GM19193 (cell line): Measurements from ENCODE around the gene CFAP45.

ENCODE experiments used
- POLR2A ChIP-seq: IDR thresholded peaks from 4 replicates; pipeline ENCODE4 v1.6.1; 2011; ENCODE audit not compliant: insufficient read depth, insufficient read length; ENCODE audit errors: extremely low read depth

CFAP45 gene

DNA sequence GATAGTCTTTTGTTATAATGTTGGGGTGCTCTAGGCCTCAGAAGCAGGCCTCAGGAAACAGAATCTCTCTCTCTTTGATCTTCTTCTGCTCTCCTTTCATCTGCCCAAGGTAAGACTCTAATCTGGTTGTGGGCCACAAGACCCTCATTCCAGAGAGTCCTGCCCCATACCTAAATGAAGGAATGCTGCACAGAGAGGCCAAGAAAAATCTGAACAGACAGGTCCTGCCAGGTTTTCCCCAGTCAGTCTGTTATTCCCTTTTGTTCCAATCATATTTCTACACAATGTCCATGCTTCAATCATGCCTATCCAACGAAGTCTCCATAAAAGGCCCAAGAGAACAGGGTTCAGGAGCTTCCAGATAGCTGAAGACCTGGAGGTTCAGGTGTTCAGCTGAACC lies 7.0 kb upstream of the CFAP45 start:
- TF ChIP-seq POLR2A: no peak

DNA sequence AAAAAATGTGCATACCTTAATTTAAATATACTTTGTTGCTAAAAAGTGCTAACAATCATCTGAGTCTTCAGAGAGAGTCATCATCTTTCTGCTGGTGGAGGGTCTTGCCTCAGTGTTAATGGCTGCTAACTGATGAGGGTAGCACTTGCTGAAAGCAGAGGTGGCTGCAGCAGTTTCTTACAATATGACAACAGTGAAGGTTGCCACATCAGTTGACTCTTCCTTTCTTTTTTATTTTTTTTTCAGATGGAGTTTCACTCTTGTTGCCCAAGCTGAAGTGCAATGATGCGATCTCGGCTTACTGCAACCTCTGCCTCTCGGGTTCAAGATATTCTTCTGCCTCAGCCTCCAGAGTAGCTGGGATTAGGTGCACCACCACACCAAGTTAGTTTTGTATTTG lies 2.6 kb upstream of the CFAP45 start:
- TF ChIP-seq POLR2A: no peak

DNA sequence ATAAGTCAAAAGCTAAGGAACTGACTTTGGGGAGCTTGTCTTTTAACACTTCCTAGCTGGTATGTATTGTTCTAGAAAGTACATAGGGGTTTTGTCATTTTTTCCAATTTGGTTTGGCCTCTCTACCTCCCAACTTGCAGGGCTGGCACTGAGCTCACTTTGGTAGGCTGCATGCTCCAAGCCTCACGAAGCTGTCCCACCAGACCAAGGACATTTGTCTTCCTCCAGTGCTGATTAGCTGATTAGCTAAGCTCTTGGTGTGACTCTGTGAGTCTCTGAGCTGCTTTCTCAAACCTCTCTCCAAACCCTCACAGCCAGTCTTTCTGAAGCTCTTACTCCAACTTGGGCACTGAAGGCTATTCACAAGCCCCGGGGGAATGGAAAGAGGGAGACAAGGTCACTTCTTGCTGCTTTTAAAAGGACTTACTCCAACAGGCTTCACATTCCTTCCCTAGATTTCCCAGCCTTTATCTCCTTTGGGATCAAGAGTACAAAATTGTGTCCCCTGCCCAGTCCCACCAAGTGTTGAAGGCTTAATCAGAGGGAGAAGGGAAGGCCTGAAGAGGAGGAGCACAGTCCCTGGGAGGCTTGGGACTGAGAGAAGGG lies 893 bp upstream of the CFAP45 start:
- TF ChIP-seq POLR2A: no peak

DNA sequence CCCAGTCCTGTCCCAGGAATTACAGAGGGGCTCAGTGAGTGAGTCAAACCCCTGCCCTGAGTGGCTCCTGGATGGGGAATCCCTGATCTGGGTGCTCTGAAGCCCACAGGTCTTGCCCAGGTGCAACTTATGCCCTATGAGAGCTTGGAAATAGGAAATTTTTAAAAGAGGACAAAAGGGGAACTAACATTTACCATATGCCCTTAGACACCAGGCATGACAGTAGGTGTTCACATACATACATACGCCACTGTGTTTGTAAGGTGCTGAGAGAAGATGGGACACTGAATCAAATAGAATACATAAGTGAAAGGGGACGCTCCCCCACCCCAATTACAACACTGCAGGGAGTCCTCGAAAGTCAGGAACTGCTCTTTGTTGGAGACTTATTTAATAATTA lies 1.4 kb downstream of the CFAP45 start:
- no peak for TF ChIP-seq POLR2A

DNA sequence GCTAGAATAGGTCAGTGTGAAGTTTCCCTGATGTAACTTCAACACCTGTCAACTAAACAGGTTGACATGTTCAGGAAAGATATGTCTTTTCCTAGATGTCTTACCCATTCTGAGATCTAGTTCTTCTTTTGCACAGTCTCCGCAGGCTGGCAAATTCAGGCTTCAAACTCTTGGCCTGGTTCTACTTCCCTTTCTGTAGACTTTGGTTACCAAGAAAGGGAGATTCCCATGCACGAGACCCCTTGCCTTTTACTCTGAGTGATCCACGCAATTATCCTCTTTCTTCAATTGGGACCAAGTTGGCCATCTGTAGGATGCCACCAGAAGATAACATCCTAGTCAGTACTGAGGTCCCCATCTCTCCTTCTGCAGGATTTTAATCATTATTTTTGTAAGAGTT lies 2.0 kb downstream of the CFAP45 start:
- TF ChIP-seq POLR2A: no peak

DNA sequence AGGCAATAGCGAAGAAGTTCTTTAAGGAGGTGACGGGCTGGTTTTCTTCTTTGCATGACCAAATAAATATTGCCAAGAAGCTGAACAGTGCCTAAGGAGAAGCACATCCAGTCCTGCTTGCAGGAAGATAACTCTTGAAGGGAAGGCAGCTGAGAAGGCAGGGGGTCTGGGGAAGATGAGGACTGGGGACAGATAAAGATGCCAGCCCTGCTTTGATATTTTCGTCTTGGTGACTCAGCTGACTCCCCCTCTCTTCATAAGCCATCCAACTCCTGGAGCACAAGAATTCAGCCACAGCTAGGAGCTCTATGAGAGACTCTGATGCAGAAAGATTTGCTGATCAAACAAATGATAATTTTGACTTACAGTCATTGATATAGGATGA lies 3.4 kb downstream of the CFAP45 start:
- no peak for TF ChIP-seq POLR2A

DNA sequence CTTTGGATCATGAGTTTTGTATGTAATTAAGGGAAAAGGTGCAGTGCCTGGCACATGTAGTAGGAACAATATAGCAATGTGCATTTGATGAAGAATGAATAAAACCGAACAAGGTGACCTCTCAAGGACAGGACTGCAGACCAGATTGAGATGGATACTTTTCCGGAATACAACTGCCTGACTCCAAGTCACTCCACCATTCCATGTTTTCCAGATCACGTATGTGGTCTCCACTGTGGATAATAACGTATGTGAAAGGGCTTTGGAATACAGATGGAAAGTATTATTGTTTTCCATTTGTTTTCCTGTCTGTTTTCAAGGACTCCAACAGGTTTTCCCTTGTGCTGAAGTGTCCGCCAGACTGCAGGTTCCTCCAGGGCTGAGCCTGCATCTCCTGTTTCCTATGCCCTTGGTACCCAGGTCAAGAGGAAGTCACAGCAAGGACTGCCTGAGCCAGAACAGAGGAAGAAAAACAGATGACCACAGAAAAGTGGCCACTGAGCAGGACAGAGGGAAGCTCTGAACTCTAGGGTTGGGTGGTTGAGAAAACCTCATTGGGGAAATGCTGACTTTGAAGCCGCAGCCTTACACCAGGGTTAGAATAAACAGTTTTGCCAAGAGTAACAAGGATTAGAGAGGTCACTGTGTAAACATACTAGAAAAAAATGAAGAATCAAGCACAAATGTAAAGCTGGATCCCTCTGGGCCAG lies 4.0 kb downstream of the CFAP45 start:
- no peak for TF ChIP-seq POLR2A

DNA sequence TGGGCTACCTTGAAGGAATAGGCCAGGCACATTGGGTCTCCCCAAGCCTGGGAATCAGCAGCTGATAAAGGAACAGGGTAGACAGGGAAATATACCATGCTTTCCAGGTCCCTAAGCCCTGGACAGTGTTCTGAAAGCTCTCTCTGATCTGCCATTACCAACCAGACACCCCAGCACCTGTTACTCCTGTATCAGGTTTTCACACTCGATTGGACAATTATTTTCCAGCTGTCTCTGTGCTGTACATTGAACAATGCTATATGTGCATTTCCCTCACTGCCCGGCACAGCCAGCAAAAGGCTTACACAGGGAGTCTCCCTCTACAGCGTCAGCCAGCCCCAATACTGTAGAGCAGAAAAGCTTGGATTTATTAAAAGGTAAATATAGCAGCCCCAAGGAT lies 4.7 kb downstream of the CFAP45 start:
- no peak for TF ChIP-seq POLR2A

DNA sequence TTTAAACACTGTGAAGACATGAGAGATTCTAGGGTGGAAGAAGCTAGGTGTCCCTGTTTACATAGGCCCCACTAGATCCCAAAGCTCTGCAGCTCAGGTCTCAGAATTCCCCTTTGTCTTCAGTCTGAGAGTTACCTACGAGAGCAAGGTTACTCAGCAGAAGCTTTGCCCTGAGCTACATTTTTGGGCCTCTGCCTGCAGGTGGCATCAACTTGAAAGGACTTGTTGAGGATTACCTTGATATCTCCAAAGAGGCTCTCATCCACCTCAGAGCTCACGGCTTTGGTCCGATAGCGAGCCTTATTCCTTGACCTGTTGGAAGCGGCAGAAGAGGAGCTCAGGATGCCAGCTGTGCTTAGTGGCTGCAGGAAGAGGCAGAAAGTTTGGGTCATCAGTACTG lies 7.0 kb downstream of the CFAP45 start:
- TF ChIP-seq POLR2A: no peak

DNA sequence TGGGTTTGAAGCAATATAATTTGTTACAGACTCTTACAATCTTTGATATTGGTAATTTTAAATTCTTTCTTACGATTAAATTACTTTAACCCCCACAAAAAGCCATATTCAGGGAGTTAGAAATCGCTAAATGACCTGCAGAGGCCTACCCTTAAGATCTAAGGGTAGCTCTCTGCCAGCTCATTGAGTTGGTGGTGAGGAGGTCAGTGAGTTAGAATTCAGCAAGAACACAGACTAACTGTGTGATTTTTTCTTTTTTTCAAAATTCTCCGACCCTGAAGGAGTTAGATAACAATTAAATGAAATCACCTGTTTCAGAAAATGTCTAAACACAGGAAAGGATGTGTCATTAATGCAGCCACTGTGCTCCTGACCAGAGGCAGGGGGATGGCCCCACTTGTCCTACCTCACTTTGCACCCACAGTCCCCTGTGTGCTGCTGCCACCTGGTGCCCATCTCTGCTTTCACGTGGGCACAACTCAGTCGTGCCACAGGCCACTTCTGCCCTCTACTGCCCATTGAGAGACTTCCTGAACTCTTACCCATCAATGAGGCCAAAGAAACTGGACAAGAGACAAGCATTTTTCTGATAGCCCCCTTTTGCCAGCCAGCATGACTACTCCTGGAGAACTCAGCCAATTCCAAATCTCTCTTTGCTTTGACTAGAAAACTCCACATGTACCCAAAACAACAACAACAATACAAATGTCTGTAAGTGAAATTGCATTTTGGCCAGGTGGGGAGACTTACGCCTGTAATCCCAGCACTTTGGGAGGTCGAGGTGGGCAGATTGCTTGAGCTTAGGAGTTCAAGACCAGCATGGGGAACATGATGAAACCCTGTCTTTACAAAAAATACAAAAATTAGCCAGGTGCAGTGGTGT lies 8.4 kb downstream of the CFAP45 start:
- no peak for TF ChIP-seq POLR2A

DNA sequence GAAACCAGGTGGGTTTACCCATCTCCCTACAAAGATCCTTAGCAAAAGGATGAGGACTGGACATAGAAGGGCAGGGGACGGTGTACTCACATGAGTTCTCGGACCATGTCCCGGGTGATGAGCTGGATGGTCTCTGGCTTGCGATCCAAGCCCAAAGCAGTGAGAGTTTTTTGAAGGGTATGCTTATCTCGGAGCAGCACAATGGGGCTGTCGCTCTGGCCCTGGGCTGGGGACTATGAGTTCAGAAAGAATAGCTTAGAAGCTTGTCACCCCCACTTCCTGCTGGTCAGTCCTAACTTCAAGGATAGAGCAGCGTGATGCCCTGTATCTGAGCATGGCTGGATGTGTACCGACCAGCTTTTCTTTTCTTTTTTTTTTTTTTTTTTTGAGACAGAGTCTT lies 9.6 kb downstream of the CFAP45 start:
- no peak for TF ChIP-seq POLR2A

DNA sequence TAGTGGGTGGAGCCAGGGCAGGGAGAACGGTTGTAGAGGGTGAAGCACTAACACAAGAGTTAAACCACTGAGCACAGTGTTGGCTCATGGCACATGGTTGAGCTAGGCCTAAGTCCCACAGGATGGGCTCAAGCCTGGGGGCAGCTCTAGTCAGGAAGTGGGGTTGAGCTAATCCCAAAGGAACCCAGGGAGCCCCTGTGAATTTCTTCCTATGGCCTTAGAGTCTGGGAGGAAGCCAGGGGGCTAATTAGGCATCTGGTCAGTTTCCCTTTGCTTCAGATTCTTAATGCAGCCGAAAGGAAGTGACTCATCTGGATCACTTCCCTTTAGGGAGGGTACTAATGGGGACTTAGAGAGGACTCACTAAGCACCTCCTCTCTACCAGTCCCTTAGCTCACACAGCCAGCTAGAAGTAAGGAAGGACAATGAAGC lies 10.1 kb downstream of the CFAP45 start:
- TF ChIP-seq POLR2A: no peak

DNA sequence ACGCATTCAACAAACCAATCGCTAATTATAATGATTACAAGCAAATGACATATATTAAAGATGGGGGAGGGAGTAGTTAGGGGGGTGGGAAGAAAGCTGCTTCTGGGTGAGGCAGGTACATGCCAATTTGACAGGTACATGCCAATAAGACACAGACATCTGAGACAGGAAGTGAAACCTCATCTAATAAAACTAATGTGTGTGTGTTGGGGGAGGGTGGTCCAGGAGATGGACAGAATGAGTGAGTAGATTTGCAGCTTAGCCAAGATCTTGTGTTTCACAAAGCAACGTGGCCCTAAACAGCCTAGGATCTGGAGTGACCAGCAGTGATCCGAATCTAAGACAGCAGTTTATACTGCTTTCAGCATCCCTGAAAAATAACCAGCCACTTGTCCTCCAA lies 10.8 kb downstream of the CFAP45 start:
- TF ChIP-seq POLR2A: no peak

DNA sequence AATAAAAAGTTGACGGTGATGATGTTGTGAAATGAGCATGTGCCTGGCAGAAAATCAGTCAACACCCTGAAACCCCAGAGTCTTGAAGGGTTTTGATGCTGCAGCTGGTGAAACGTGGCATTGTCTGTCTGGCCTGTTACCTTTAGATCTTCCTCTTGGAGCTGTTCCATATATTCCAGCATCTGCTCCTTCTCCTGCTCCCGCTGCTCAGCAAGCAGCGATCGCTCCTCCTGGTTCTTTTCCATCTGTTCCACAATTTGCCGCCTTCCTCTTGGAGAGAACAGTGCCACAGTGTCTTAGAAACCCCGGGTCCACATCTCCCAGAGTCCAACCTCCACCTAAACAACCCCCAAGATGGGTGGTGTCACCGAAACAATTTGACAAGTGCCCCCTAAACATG lies 15.7 kb downstream of the CFAP45 start:
- TF ChIP-seq POLR2A: no peak

DNA sequence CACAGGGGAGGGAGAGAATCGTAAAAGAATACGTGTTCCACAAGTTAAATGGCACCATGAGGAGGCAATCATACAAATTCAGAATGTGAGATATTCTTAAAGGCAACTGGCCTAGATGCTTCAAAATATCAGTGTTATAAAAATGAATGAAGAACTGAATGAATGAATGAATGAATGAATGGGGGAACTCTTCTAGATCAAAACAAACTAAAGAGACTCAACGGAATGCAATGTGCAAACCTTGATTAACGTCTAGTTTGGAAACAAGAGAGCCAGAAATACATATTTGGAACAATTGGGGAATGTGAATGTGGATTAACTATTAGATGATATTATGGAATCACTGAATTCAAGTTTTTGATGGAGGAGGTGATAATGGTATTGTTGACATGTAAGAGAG lies 16.8 kb downstream of the CFAP45 start:
- no peak for TF ChIP-seq POLR2A

DNA sequence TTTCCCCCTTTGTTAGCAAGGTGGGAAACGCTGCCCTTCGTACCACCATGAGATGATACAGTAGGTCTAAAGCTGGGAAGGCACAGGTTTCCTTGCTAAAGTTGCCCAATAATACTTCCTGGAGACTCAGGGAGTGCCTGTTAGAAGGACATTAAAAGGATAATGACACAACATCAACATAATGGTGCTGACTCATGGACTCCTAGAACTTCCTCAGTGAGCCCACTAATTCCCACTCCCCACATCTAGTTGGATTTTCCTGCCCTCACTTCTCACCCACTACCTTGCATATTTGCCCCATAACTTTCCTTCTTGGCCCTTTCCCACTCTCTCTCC lies 17.5 kb downstream of the CFAP45 start:
- no peak for TF ChIP-seq POLR2A
